COLO668 (cell line): ENCODE results near the gene CEP44.

Experiments used
- DNase-seq: peaks from one replicate; lab custom pipeline; 2025; ENCODE audit not compliant: unreplicated experiment; lab: John Stamatoyannopoulos, UW

Gene CEP44

DNA sequence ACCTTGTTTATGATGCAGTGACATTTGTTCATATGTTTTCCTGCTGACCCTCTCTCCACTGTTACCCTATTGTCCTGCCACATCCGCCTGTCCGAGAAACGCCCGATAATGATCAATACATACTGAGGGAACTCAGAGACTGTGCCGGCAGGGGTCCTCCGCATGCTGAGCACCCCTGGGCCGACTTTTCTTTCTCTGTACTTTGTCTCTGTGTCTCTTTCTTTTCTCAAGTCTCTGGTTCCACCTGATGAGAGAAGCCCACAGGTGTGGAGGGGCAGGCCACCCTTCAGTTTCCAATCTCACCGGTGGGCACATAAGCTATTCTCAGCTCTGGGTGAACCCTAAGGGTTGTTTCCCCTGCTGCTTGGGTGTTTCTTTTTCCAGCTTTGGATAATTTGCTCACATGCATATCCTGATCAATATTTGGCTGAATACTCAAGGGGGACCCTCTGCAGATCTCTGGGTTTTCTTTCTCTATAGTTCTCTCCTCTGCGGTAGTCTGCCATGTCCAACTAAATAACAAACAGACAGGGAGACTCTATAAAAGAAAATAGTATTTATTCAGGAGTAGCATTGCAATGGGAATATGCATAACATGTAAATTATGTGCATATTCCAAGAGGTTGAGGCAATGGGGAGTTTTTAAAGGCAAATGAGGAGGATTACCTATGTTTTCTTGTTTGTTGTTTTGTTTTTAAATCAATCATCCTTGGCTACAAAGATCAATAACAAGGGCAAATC is 97.2 kb downstream of the CEP44 start:
- DNase-seq = no peak

DNA sequence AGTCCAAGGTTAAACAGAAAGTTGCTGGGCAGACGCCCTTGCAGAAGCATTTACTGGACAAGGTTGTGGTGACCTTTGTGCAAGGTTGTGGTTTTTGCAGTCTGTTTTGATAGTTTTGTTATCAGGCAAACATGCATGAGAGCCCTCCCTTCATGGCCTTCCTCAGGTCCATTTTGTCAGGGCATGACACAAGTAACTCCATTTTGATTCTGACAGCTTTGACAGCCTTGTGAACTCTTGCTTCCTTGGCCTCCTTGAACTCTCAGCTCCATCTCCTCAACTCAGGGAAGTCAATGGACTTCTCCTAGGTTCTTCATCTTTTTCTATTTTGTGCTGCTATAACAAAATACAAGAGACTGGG is 97.7 kb downstream of the CEP44 start:
- no peak for DNase-seq
